Spleen (tissue), 11 donors: ENCODE data around the gene PDE6G. TPM values are rescaled to one million over a fixed set of nuclear protein-coding genes. Genes with fewer than 3 reads are reported as not detected.

ENCODE experiments used
- DNase-seq: peaks from one replicate; pipeline ENCODE4 v3.0.0-alpha.2; 2020
- H3K27ac ChIP-seq, 8 donors: fragments of 200-600 bp; sonication (generic) in 7 of 8; 1 replicate in 4 of 8; 2 replicates in 4 of 8; pipeline versions ENCODE4 v1.5.0 to v1.8.0; 2016 to 2021; ENCODE audit warnings: inconsistent platforms in 4 of 8, mild to moderate bottlenecking in 4 of 8, moderate library complexity in 1 of 8
- H3K27me3 ChIP-seq, 7 donors: fragments of 200-600 bp; sonication (generic) in 6 of 7; replicated peaks in 1 of 7; 1 replicate in 4 of 7; 2 replicates in 3 of 7; pipeline versions ENCODE4 v1.5.0 to v1.8.0; 2016 to 2021; ENCODE audit warnings: inconsistent platforms in 3 of 7, mild to moderate bottlenecking in 1 of 7
- H3K36me3 ChIP-seq, 6 donors: fragments of 200-600 bp; sonication (generic) in 5 of 6; 1 replicate in 4 of 6; 2 replicates in 2 of 6; pipeline versions ENCODE4 v1.5.0 to v1.8.0; 2016 to 2021; ENCODE audit warnings: inconsistent platforms in 2 of 6
- H3K4me1 ChIP-seq, 6 donors: fragments of 200-600 bp; sonication (generic) in 5 of 6; 1 replicate in 3 of 6; 2 replicates in 3 of 6; pipeline versions ENCODE4 v1.5.0 to v1.8.0; 2016 to 2021; ENCODE audit warnings: inconsistent platforms in 3 of 6
- H3K4me3 ChIP-seq, 8 donors: fragments of 200-600 bp; sonication (generic) in 7 of 8; 1 replicate in 4 of 8; 2 replicates in 4 of 8; pipeline versions ENCODE4 v1.5.0 to v1.8.0; 2016 to 2021; ENCODE audit warnings: inconsistent platforms in 4 of 8, mild to moderate bottlenecking in 4 of 8, moderate library complexity in 2 of 8
- H3K9me3 ChIP-seq, 8 donors: fragments of 200-600 bp; sonication (generic) in 7 of 8; 1 replicate in 4 of 8; 2 replicates in 4 of 8; pipeline versions ENCODE4 v1.5.0 to v1.8.0; 2016 to 2021; ENCODE audit warnings: inconsistent platforms in 4 of 8
- POLR2A ChIP-seq, 3 donors: fragments of 450-650 bp; IDR thresholded peaks; one replicate each; pipeline ENCODE4 v1.5.1; 2017; ENCODE audit warnings: antibody characterized with exemption in 3 of 3, mild to moderate bottlenecking in 1 of 3
- POLR2AphosphoS5 ChIP-seq, 3 donors: sonication (generic); formaldehyde crosslinking; IDR thresholded peaks; one replicate each; pipeline ENCODE4 v1.5.1; 2017; ENCODE audit warnings: antibody characterized with exemption in 3 of 3
- WGBS, 5 donors: extraction: QIAGEN DNeasy Blood & Tissue Kit in 3 of 5; methylation state at CpG; one replicate each; pipeline versions ENCODE4 v1.1.5 to v1.1.7; 2013 to 2018; 5-methylcytosine and 5-hydroxymethylcytosine counted together
- intact Hi-C: fragments of 100-400 bp; cut with DNase I; formaldehyde crosslinking; loops from one replicate; pipeline ENCODE4 v1.15.0; 2023; ENCODE audit warnings: low total_unique reads
- polyA plus RNA-seq, 3 donors: library from polyadenylated mRNA; stranded (reverse); fragments of 200-250 nt; gene quantifications; one replicate each; pipeline ENCODE4 v1.2.1, GENCODE V29; 2013
- total RNA-seq, 7 donors: library from RNA; depleted of rRNA in 3 of 7; stranded (reverse); fragments of >200 nt in 3 of 7; fragmentation: NEBNext Ultra II Directional in 4 of 7; extraction: Animal tissue kit (Norgen Biotek cat#: 25700) in 4 of 7; gene quantifications; one replicate each; pipeline versions ENCODE4 v1.1.0 to v1.2.1, GENCODE V29; 2016 to 2021
- TF ChIP-seq, protein P1 (sequence below), 11 experiments: fragments of 200-600 bp in 7 of 11; fragments of 450-650 bp in 4 of 11; sonication (generic) in 4 of 11; IDR thresholded peaks in 8 of 11; conservative IDR thresholded peaks in 3 of 11; 1 replicate in 7 of 11; 2 replicates in 4 of 11; pipeline versions ENCODE4 v1.4.0 to v1.8.0; 2016 to 2021; ENCODE audit warnings: antibody characterized with exemption in 11 of 11, inconsistent platforms in 4 of 11, mild to moderate bottlenecking in 1 of 11
- donor health status: healthy with polysubstance abuse.
- donor health status: DM: no; HTN: no; CAD: no; lungs with moderate emphysema.
- donor health status: DM: no; HTN: no; CAD: no.
- donor health status: Bipolar disorder and iron deficiency.
- donor health status: healthy.
- donor health status: DM: no; HTN: no; CAD: no.
- donor health status: DM: yes; HTN: yes; CAD: no.

Gene PDE6G
- total and polyA plus RNA-seq, 10 donors = 6.7 to 27.0 (median 19.4) TPM

DNA sequence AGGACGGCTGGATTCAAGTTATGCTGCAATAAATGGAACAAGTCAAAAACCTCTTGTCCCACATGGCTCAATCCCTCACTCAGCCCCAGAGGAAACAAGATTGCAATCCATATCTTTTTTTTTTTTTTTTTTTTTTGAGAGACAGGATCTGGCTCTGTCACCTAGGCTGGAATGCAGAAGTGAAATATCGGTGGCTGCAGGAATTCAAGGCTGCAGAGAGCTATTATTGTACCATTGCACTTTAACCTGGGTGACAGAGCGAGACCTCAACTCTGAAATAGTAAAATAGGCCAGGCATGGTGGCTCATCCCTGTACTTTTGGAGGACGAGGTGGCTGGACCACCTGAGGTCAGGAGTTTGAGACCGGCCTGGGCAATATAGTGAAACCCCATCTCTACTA lies 2.7 kb upstream of the PDE6G start:
- no peak overlapping the region for H3K27ac ChIP-seq
- DNase-seq = no peak
- H3K4me3 ChIP-seq = no peak overlapping the region
- H3K27me3 ChIP-seq = peaks cover 0 to 16% (median under 1%) of the 10 kb centered on the region in 7 donors
- TF ChIP-seq POLR2AphosphoS5 (IDR thresholded peaks at IDR 0.05) (no peak), POLR2A (IDR thresholded peaks at IDR 0.05) (no peak)
- TF ChIP-seq, protein P1, sequence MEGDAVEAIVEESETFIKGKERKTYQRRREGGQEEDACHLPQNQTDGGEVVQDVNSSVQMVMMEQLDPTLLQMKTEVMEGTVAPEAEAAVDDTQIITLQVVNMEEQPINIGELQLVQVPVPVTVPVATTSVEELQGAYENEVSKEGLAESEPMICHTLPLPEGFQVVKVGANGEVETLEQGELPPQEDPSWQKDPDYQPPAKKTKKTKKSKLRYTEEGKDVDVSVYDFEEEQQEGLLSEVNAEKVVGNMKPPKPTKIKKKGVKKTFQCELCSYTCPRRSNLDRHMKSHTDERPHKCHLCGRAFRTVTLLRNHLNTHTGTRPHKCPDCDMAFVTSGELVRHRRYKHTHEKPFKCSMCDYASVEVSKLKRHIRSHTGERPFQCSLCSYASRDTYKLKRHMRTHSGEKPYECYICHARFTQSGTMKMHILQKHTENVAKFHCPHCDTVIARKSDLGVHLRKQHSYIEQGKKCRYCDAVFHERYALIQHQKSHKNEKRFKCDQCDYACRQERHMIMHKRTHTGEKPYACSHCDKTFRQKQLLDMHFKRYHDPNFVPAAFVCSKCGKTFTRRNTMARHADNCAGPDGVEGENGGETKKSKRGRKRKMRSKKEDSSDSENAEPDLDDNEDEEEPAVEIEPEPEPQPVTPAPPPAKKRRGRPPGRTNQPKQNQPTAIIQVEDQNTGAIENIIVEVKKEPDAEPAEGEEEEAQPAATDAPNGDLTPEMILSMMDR (IDR thresholded peaks at IDR 0.05 in 8 of 11, conservative IDR thresholded peaks at IDR 0.05 in 3 of 11) = no peak
- WGBS, 5 donors = 72 to 92% (median 77%) methylated on average over 5 of the region's 5 CpGs
- H3K9me3 ChIP-seq = no peaks in the 10 kb centered on the region
- peaks cover 0 to 47% (median 3%) of the 10 kb centered on the region in 6 donors for H3K4me1 ChIP-seq
- H3K36me3 ChIP-seq = peaks cover 0 to 3% (median 0%) of the 10 kb centered on the region in 6 donors
- intact Hi-C loops = no loop called here

DNA sequence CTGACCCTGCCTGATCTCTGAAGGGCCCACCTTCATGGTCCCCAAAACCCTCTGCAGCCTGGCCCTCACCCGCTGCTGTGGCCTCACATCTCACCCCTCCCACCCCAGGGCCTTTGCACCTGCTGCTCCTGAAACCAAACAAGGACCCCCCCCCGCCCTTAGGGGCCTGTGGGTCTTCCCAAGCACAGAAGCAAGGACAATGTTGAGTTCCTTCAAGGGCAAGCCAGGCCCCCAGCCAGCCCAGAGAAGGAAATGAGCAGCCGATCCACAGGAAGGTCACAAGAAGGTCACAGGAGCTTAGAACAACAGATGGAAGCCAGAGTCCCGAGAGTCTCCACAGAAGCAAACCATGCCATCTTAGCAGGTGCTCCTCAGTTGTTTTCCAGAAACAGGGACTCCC lies 493 bp upstream of the PDE6G start:
- TF ChIP-seq POLR2AphosphoS5 (IDR thresholded peaks at IDR 0.05) = no peak
- TF ChIP-seq, protein P1 (IDR thresholded peaks at IDR 0.05 in 8 of 11, conservative IDR thresholded peaks at IDR 0.05 in 3 of 11) = no peak
- no peak for TF ChIP-seq POLR2A (IDR thresholded peaks at IDR 0.05)
- DNase-seq = no peak
- H3K27me3 ChIP-seq = peaks cover 0 to 36% (median 10%) of the 10 kb centered on the region in 7 donors
- no peaks in the 10 kb centered on the region for H3K36me3 ChIP-seq
- H3K4me1 ChIP-seq = peaks cover 0 to 42% (median 12%) of the 10 kb centered on the region in 6 donors
- intact Hi-C loops = no loop called here
- H3K9me3 ChIP-seq = no peaks in the 10 kb centered on the region
- H3K4me3 ChIP-seq = no peak overlapping the region
- H3K27ac ChIP-seq = no peak overlapping the region
- WGBS, 5 donors = 43 to 62% (median 49%) methylated on average over 3 to 4 of the region's 4 CpGs

DNA sequence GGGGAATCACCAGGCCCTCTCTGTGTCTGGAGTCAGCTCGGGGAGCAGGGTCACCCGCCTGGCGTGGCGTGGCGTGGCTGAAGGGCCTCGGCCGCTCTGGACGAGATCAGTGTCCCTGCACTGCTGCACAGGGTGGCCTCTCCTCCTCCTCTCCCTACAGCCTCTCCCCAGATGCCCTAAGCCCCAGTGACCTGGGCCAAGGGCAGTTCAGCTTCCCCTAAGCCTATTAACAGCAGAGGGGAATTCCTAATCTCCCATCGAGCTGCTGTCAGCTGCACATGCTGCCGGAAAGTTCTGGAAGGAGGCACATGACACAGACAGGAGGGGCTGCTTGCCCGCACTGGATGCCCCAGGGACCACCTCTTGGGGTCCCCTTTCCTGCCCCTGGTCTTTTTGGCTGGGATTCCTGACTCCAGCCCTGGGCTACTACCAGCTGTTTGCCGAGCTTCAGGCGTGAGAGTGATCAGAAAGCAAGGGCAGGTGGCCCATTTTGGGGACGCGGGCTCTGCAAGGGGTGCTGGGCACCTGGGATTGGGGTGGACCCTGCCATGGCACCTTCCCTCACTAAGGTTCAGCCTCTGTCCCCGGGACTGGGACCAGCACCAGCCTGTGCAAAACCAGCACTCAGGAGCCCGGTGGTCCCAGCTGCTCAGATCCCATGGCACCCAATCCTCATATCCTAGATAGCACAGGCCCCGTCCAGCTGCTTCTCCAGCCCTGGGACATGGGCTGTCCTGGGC lies 794 bp downstream of the PDE6G start:
- H3K9me3 ChIP-seq = no peaks in the 10 kb centered on the region
- H3K4me1 ChIP-seq = peaks cover 0 to 42% (median 12%) of the 10 kb centered on the region in 6 donors
- 74 to 84% (median 77%) methylated on average over 7 to 18 of the region's 18 CpGs for WGBS, 5 donors
- H3K4me3 ChIP-seq = no peak overlapping the region
- peaks cover 0 to 49% (median 13%) of the 10 kb centered on the region in 7 donors for H3K27me3 ChIP-seq
- no peak overlapping the region for H3K27ac ChIP-seq
- TF ChIP-seq POLR2AphosphoS5 (IDR thresholded peaks at IDR 0.05) (no peak), POLR2A (IDR thresholded peaks at IDR 0.05) (no peak)
- TF ChIP-seq, protein P1 (IDR thresholded peaks at IDR 0.05 in 8 of 11, conservative IDR thresholded peaks at IDR 0.05 in 3 of 11) = no peak
- no peaks in the 10 kb centered on the region for H3K36me3 ChIP-seq
- intact Hi-C loops = no loop called here
- DNase-seq = no peak
